Measurements from ENCODE around the gene NECTIN2. TPM values are rescaled to one million over a fixed set of nuclear protein-coding genes. Genes with fewer than 3 reads are reported as not detected.
A peak's percentile ranks its signal among the peaks of the same experiment; 100 is the strongest.

Gene NECTIN2
- total RNA-seq, 2 experiments from 2014 or later = 0.36 to 0.65 TPM

GRCh38 chr19:44839276-44839675 is 6.8 kb upstream of the NECTIN2 start:
- no peaks in the 10 kb centered on the region for H3K9me3 Mint-ChIP-seq
- no peak overlapping the region for H3K4me3 Mint-ChIP-seq
- ATAC-seq (no peak), DNase-seq (no peak)
- peaks cover 3% of the 10 kb centered on the region for H3K4me1 Mint-ChIP-seq (ENCODE audit: low read depth)
- intact Hi-C loops (cut with micrococcal nuclease) = no loop called here
- H3K36me3 Mint-ChIP-seq (ENCODE audit: low read depth) = no peaks in the 10 kb centered on the region
- H3K27ac Mint-ChIP-seq = no peak overlapping the region
- no peaks in the 10 kb centered on the region for H3K27me3 Mint-ChIP-seq
- CTCF ChIA-PET = no interaction called here
- POLR2A ChIA-PET = no interaction called here
- TF ChIP-seq, protein P1, sequence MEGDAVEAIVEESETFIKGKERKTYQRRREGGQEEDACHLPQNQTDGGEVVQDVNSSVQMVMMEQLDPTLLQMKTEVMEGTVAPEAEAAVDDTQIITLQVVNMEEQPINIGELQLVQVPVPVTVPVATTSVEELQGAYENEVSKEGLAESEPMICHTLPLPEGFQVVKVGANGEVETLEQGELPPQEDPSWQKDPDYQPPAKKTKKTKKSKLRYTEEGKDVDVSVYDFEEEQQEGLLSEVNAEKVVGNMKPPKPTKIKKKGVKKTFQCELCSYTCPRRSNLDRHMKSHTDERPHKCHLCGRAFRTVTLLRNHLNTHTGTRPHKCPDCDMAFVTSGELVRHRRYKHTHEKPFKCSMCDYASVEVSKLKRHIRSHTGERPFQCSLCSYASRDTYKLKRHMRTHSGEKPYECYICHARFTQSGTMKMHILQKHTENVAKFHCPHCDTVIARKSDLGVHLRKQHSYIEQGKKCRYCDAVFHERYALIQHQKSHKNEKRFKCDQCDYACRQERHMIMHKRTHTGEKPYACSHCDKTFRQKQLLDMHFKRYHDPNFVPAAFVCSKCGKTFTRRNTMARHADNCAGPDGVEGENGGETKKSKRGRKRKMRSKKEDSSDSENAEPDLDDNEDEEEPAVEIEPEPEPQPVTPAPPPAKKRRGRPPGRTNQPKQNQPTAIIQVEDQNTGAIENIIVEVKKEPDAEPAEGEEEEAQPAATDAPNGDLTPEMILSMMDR (IDR thresholded peaks at IDR 0.05) = no peak

GRCh38 chr19:44840811-44841210 is 5.3 kb upstream of the NECTIN2 start:
- no peak for DNase-seq
- Mint-ChIP-seq H3K4me3 (no peak overlapping the region), H3K27ac (no peak overlapping the region), H3K9me3 (no peaks in the 10 kb centered on the region), H3K27me3 (peaks cover 6% of the 10 kb centered on the region), H3K4me1 (ENCODE audit: low read depth) (peaks cover 11% of the 10 kb centered on the region), H3K36me3 (ENCODE audit: low read depth) (no peaks in the 10 kb centered on the region)
- ATAC-seq = no peak
- TF ChIP-seq, protein P1 (IDR thresholded peaks at IDR 0.05) = no peak
- CTCF ChIA-PET = interaction anchor here (1.0 to 4.5 kb wide), 2 partner anchors 57 to 70 kb away, joined by 3 to 30 read pairs; no protein-coding TSS in a partner anchor
- POLR2A ChIA-PET = interaction anchor here (0.6 kb wide), 1 partner anchor 149 kb away, joined by 5 read pairs; no protein-coding TSS in a partner anchor
- intact Hi-C loops (cut with micrococcal nuclease) = no loop called here

DNA sequence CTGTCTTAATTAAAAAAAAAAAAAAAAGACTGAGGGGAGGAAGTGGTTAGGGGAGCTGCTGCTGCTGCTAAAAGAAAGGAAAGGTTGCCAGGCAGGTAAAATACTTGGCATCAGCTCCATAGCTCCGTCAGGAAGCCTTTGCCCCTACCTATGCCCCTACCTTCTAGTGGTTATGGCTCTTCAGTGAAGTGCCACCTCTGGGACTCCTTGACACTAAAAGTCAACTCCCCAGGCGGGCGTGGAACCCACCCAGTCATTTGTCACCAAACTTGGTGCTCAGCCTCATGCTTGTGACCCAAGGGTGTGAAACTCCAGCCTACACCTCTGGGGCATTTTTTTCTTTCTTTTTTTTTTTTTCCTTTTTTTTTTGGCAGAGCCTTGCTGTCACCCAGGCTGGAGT is 4.9 kb upstream of the NECTIN2 start:
- ATAC-seq = no peak
- ChIA-PET CTCF (interaction anchor here (1.0 to 4.5 kb wide), 2 partner anchors 57 to 70 kb away, joined by 3 to 30 read pairs; no protein-coding TSS in a partner anchor), POLR2A (interaction anchor here (0.6 kb wide), 1 partner anchor 150 kb away, joined by 5 read pairs; no protein-coding TSS in a partner anchor)
- Mint-ChIP-seq H3K36me3 (ENCODE audit: low read depth) (no peaks in the 10 kb centered on the region), H3K4me1 (ENCODE audit: low read depth) (peaks cover 11% of the 10 kb centered on the region), H3K27ac (no peak overlapping the region), H3K27me3 (peaks cover 6% of the 10 kb centered on the region), H3K9me3 (no peaks in the 10 kb centered on the region), H3K4me3 (no peak overlapping the region)
- TF ChIP-seq, protein P1 (IDR thresholded peaks at IDR 0.05) = no peak
- intact Hi-C loops (cut with micrococcal nuclease) = no loop called here
- peak; percentile 30 for DNase-seq

DNA sequence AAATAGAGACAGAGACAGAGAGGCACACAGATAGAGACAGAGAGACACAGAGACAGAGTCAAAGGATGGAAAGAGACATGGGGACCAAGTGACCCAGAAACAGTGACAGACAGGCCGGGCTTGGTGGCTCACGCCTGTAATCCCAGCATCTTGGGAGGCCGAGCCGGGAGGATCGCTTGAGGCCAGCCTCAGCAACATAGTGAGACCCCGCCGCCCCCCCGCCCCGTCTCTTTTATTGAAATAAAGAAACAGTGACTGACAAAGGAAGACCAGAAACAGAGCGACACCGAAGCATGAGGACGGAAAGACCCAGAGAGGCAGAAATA is 848 bp upstream of the NECTIN2 start:
- Mint-ChIP-seq H3K4me3 (peak overlapping the region; percentile 76), H3K9me3 (no peaks in the 10 kb centered on the region), H3K4me1 (ENCODE audit: low read depth) (peaks cover 20% of the 10 kb centered on the region), H3K27me3 (peaks cover 25% of the 10 kb centered on the region), H3K27ac (peak overlapping the region; percentile 76), H3K36me3 (ENCODE audit: low read depth) (no peaks in the 10 kb centered on the region)
- DNase-seq (peak; percentile 17), ATAC-seq (no peak)
- intact Hi-C loops (cut with micrococcal nuclease) = loop anchor here (2.0 kb wide), 1 partner anchor 44 kb away; no protein-coding TSS in a partner anchor
- ChIA-PET POLR2A (no interaction called here), CTCF (interaction anchor here (1.0 to 1.4 kb wide), 4 partner anchors 11 to 124 kb away, joined by 3 to 6 read pairs (median 3); no protein-coding TSS in a partner anchor)
- TF ChIP-seq, protein P1 (IDR thresholded peaks at IDR 0.05) = no peak

DNA sequence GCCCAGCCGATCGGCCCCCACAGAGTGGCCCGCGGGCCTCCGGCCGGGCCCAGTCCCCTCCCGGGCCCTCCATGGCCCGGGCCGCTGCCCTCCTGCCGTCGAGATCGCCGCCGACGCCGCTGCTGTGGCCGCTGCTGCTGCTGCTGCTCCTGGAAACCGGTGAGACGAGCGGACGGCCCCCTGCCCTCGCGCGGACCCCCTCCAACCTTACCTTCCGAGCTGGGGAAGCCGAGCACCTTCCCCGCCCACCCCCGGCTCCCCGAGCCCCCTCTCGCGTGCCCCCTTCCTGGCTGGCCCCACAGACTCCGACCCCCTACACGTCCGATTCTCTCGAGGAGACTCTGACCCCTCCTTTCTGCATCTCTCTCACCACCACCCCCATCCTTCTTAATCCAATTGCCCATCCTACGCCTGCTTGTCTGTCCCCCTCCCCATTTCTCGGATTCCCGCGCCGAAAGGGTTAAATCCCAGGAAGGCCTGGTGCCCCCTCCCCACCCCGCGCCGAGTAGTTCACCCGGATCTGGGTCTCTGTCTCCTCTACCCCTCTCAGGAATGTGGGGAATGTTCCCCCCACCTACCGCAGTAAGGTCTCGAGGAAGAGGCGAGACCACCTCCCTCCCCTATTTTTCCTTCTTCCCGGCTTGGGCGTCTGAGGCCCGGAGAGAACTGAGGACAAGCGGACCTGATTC is 502 bp downstream of the NECTIN2 start:
- peaks cover 25% of the 10 kb centered on the region for H3K27me3 Mint-ChIP-seq
- ATAC-seq (no peak), DNase-seq (no peak)
- no peak overlapping the region for H3K27ac Mint-ChIP-seq
- peak overlapping the region; percentile 76 for H3K4me3 Mint-ChIP-seq
- H3K36me3 Mint-ChIP-seq (ENCODE audit: low read depth) = no peaks in the 10 kb centered on the region
- no peaks in the 10 kb centered on the region for H3K9me3 Mint-ChIP-seq
- ChIA-PET POLR2A (no interaction called here), CTCF (interaction anchor here (1.0 to 1.4 kb wide), 3 partner anchors 48 to 123 kb away, joined by 3 to 4 read pairs (median 3); no protein-coding TSS in a partner anchor)
- H3K4me1 Mint-ChIP-seq (ENCODE audit: low read depth) = peaks cover 17% of the 10 kb centered on the region
- TF ChIP-seq, protein P1 (IDR thresholded peaks at IDR 0.05) = no peak
- intact Hi-C loops (cut with micrococcal nuclease) = no loop called here
